ENCODE results near the gene THRB.

DNA sequence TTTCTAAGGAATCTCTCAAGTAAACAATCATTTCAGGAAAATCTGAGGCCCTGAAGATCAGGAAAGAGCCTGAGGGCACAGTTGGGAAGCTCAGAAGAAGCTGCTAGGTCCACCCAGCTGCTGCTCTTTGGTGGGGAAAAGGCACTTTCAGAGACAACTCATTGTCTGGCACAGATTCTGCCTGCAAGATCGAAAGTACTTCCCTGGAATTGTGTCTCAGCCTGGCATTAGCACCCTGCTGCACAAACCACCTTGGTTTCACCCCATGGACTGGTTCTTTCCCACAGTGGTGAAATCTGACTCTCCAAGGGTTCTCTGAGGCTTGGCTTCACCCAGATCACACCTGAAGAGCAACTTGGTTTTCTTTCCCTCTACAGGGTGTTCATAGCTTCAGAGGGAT lies 18.7 kb downstream of the THRB start:
- no peak for TF ChIP-seq SMC3 (IDR thresholded peaks at IDR 0.05)
- TF ChIP-seq JUN (IDR thresholded peaks at IDR 0.05): no peak
- no peak for TF ChIP-seq CHD2 (IDR thresholded peaks at IDR 0.05; ENCODE audit: low read length, partially characterized antibody)
- TF ChIP-seq NFE2L2 (conservative IDR thresholded peaks at IDR 0.05; ENCODE audit: low read length): no peak
- no peak for TF ChIP-seq POLR2A (IDR thresholded peaks at IDR 0.05; ENCODE audit: low read length)
- TF ChIP-seq MAFK (IDR thresholded peaks at IDR 0.05; ENCODE audit: partially characterized antibody): no peak
- no peak for TF ChIP-seq RFX5 (IDR thresholded peaks at IDR 0.05)
- no peak for TF ChIP-seq RAD21 (conservative IDR thresholded peaks at IDR 0.05 in 1 of 2, IDR thresholded peaks at IDR 0.05 in 1 of 2)
- TF ChIP-seq, protein P1, sequence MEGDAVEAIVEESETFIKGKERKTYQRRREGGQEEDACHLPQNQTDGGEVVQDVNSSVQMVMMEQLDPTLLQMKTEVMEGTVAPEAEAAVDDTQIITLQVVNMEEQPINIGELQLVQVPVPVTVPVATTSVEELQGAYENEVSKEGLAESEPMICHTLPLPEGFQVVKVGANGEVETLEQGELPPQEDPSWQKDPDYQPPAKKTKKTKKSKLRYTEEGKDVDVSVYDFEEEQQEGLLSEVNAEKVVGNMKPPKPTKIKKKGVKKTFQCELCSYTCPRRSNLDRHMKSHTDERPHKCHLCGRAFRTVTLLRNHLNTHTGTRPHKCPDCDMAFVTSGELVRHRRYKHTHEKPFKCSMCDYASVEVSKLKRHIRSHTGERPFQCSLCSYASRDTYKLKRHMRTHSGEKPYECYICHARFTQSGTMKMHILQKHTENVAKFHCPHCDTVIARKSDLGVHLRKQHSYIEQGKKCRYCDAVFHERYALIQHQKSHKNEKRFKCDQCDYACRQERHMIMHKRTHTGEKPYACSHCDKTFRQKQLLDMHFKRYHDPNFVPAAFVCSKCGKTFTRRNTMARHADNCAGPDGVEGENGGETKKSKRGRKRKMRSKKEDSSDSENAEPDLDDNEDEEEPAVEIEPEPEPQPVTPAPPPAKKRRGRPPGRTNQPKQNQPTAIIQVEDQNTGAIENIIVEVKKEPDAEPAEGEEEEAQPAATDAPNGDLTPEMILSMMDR (IDR thresholded peaks at IDR 0.05): no peak
- TF ChIP-seq, protein P2, sequence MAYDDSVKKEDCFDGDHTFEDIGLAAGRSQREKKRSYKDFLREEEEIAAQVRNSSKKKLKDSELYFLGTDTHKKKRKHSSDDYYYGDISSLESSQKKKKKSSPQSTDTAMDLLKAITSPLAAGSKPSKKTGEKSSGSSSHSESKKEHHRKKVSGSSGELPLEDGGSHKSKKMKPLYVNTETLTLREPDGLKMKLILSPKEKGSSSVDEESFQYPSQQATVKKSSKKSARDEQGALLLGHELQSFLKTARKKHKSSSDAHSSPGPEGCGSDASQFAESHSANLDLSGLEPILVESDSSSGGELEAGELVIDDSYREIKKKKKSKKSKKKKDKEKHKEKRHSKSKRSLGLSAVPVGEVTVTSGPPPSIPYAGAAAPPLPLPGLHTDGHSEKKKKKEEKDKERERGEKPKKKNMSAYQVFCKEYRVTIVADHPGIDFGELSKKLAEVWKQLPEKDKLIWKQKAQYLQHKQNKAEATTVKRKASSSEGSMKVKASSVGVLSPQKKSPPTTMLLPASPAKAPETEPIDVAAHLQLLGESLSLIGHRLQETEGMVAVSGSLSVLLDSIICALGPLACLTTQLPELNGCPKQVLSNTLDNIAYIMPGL (CRISPR knock-in tag; IDR thresholded peaks at IDR 0.05; ENCODE audit: borderline replicate concordance): no peak
- TF ChIP-seq, protein P3, sequence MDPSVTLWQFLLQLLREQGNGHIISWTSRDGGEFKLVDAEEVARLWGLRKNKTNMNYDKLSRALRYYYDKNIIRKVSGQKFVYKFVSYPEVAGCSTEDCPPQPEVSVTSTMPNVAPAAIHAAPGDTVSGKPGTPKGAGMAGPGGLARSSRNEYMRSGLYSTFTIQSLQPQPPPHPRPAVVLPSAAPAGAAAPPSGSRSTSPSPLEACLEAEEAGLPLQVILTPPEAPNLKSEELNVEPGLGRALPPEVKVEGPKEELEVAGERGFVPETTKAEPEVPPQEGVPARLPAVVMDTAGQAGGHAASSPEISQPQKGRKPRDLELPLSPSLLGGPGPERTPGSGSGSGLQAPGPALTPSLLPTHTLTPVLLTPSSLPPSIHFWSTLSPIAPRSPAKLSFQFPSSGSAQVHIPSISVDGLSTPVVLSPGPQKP (IDR thresholded peaks at IDR 0.05; ENCODE audit: low read depth, low read length): no peak
- TF ChIP-seq BHLHE40 (IDR thresholded peaks at IDR 0.05; ENCODE audit: low read depth, low read length): no peak
- TF ChIP-seq, protein P4, sequence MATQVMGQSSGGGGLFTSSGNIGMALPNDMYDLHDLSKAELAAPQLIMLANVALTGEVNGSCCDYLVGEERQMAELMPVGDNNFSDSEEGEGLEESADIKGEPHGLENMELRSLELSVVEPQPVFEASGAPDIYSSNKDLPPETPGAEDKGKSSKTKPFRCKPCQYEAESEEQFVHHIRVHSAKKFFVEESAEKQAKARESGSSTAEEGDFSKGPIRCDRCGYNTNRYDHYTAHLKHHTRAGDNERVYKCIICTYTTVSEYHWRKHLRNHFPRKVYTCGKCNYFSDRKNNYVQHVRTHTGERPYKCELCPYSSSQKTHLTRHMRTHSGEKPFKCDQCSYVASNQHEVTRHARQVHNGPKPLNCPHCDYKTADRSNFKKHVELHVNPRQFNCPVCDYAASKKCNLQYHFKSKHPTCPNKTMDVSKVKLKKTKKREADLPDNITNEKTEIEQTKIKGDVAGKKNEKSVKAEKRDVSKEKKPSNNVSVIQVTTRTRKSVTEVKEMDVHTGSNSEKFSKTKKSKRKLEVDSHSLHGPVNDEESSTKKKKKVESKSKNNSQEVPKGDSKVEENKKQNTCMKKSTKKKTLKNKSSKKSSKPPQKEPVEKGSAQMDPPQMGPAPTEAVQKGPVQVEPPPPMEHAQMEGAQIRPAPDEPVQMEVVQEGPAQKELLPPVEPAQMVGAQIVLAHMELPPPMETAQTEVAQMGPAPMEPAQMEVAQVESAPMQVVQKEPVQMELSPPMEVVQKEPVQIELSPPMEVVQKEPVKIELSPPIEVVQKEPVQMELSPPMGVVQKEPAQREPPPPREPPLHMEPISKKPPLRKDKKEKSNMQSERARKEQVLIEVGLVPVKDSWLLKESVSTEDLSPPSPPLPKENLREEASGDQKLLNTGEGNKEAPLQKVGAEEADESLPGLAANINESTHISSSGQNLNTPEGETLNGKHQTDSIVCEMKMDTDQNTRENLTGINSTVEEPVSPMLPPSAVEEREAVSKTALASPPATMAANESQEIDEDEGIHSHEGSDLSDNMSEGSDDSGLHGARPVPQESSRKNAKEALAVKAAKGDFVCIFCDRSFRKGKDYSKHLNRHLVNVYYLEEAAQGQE (IDR thresholded peaks at IDR 0.05): no peak
